Measurements from ENCODE around the gene LRRC10B.

The LRRC10B gene

GRCh38 chr11:61538636-61538961 is 30.1 kb downstream of the LRRC10B start:
- Histone ChIP-seq H3K27me3 (ENCODE audit: control insufficient read depth, insufficient read depth, low read length) (peaks cover 3% of the 10 kb centered on the region), H3K4me1 (ENCODE audit: control insufficient read depth, insufficient read depth, low read length) (peaks cover 28% of the 10 kb centered on the region), H3K36me3 (ENCODE audit: control insufficient read depth, insufficient read depth, low read length) (no peaks in the 10 kb centered on the region)

GRCh38 chr11:61539006-61539405 is 30.5 kb downstream of the LRRC10B start:
- Histone ChIP-seq H3K4me3 (ENCODE audit: low read length) (no peak overlapping the region), H3K36me3 (ENCODE audit: control insufficient read depth, insufficient read depth, low read length) (no peaks in the 10 kb centered on the region), H3K4me1 (ENCODE audit: control insufficient read depth, insufficient read depth, low read length) (peaks cover 24% of the 10 kb centered on the region), H3K27me3 (ENCODE audit: control insufficient read depth, insufficient read depth, low read length) (peaks cover 3% of the 10 kb centered on the region), H3K9me3 (ENCODE audit: control insufficient read depth, low read length) (no peaks in the 10 kb centered on the region), H3K9ac (ENCODE audit: low read length) (no peak overlapping the region)

More at GRCh38 chr11:61538636-61538961, 30.1 kb downstream of the LRRC10B start:
- no peak overlapping the region for H3K9ac ChIP-seq (ENCODE audit: low read length)
- H3K4me3 ChIP-seq (ENCODE audit: low read length), result no peak overlapping the region
- no peaks in the 10 kb centered on the region for H3K9me3 ChIP-seq (ENCODE audit: control insufficient read depth, low read length)

- Histone ChIP-seq H3K9ac (ENCODE audit: low read length) (no peak overlapping the region), H3K36me3 (ENCODE audit: control insufficient read depth, insufficient read depth, low read length) (no peaks in the 10 kb centered on the region), H3K4me3 (ENCODE audit: low read length) (no peak overlapping the region), H3K4me1 (ENCODE audit: control insufficient read depth, insufficient read depth, low read length) (peaks cover 16% of the 10 kb centered on the region), H3K27me3 (ENCODE audit: control insufficient read depth, insufficient read depth, low read length) (peaks cover 3% of the 10 kb centered on the region), H3K9me3 (ENCODE audit: control insufficient read depth, low read length) (no peaks in the 10 kb centered on the region)
Measured at GRCh38 chr11:61539831-61540357, 31.3 kb downstream of the LRRC10B start.

GRCh38 chr11:61540528-61540927 is 32.0 kb downstream of the LRRC10B start:
- Histone ChIP-seq H3K27me3 (ENCODE audit: control insufficient read depth, insufficient read depth, low read length) (no peaks in the 10 kb centered on the region), H3K4me3 (ENCODE audit: low read length) (no peak overlapping the region), H3K36me3 (ENCODE audit: control insufficient read depth, insufficient read depth, low read length) (no peaks in the 10 kb centered on the region), H3K9me3 (ENCODE audit: control insufficient read depth, low read length) (no peaks in the 10 kb centered on the region), H3K4me1 (ENCODE audit: control insufficient read depth, insufficient read depth, low read length) (peaks cover 10% of the 10 kb centered on the region), H3K9ac (ENCODE audit: low read length) (no peak overlapping the region)

- no peak overlapping the region for H3K9ac ChIP-seq (ENCODE audit: low read length)
- H3K27me3 ChIP-seq (ENCODE audit: control insufficient read depth, insufficient read depth, low read length), result no peaks in the 10 kb centered on the region
- no peaks in the 10 kb centered on the region for H3K9me3 ChIP-seq (ENCODE audit: control insufficient read depth, low read length)
- no peak overlapping the region for H3K4me3 ChIP-seq (ENCODE audit: low read length)
- H3K4me1 ChIP-seq (ENCODE audit: control insufficient read depth, insufficient read depth, low read length), result peaks cover 8% of the 10 kb centered on the region
- H3K36me3 ChIP-seq (ENCODE audit: control insufficient read depth, insufficient read depth, low read length), result no peaks in the 10 kb centered on the region
Measured at GRCh38 chr11:61541598-61541997, 33.0 kb downstream of the LRRC10B start.

GRCh38 chr11:61542024-61542461 is 33.5 kb downstream of the LRRC10B start:
- no peaks in the 10 kb centered on the region for H3K9me3 ChIP-seq (ENCODE audit: control insufficient read depth, low read length)
- no peak overlapping the region for H3K4me3 ChIP-seq (ENCODE audit: low read length)
- H3K9ac ChIP-seq (ENCODE audit: low read length), result no peak overlapping the region
- peaks cover 8% of the 10 kb centered on the region for H3K4me1 ChIP-seq (ENCODE audit: control insufficient read depth, insufficient read depth, low read length)
- no peaks in the 10 kb centered on the region for H3K27me3 ChIP-seq (ENCODE audit: control insufficient read depth, insufficient read depth, low read length)
- H3K36me3 ChIP-seq (ENCODE audit: control insufficient read depth, insufficient read depth, low read length), result no peaks in the 10 kb centered on the region

GRCh38 chr11:61542705-61543104 is 34.2 kb downstream of the LRRC10B start:
- H3K9ac ChIP-seq (ENCODE audit: low read length), result no peak overlapping the region
- H3K9me3 ChIP-seq (ENCODE audit: control insufficient read depth, low read length), result no peaks in the 10 kb centered on the region
- H3K4me3 ChIP-seq (ENCODE audit: low read length), result no peak overlapping the region
- H3K4me1 ChIP-seq (ENCODE audit: control insufficient read depth, insufficient read depth, low read length), result peaks cover 8% of the 10 kb centered on the region
- no peaks in the 10 kb centered on the region for H3K27me3 ChIP-seq (ENCODE audit: control insufficient read depth, insufficient read depth, low read length)
- H3K36me3 ChIP-seq (ENCODE audit: control insufficient read depth, insufficient read depth, low read length), result no peaks in the 10 kb centered on the region

- H3K9ac ChIP-seq (ENCODE audit: low read length), result no peak overlapping the region
- peaks cover 4% of the 10 kb centered on the region for H3K4me1 ChIP-seq (ENCODE audit: control insufficient read depth, insufficient read depth, low read length)
- H3K27me3 ChIP-seq (ENCODE audit: control insufficient read depth, insufficient read depth, low read length), result no peaks in the 10 kb centered on the region
Measured at GRCh38 chr11:61543606-61544306, 35.2 kb downstream of the LRRC10B start.

GRCh38 chr11:61544466-61544865 is 35.9 kb downstream of the LRRC10B start:
- Histone ChIP-seq H3K27me3 (ENCODE audit: control insufficient read depth, insufficient read depth, low read length) (no peaks in the 10 kb centered on the region), H3K4me1 (ENCODE audit: control insufficient read depth, insufficient read depth, low read length) (peaks cover 4% of the 10 kb centered on the region), H3K9me3 (ENCODE audit: control insufficient read depth, low read length) (no peaks in the 10 kb centered on the region), H3K4me3 (ENCODE audit: low read length) (no peak overlapping the region), H3K36me3 (ENCODE audit: control insufficient read depth, insufficient read depth, low read length) (no peaks in the 10 kb centered on the region), H3K9ac (ENCODE audit: low read length) (no peak overlapping the region)

More at GRCh38 chr11:61543606-61544306, 35.2 kb downstream of the LRRC10B start:
- no peaks in the 10 kb centered on the region for H3K36me3 ChIP-seq (ENCODE audit: control insufficient read depth, insufficient read depth, low read length)
- no peaks in the 10 kb centered on the region for H3K9me3 ChIP-seq (ENCODE audit: control insufficient read depth, low read length)
- H3K4me3 ChIP-seq (ENCODE audit: low read length), result no peak overlapping the region

GRCh38 chr11:61545341-61545740 is 36.8 kb downstream of the LRRC10B start:
- Histone ChIP-seq H3K4me1 (ENCODE audit: control insufficient read depth, insufficient read depth, low read length) (peaks cover 4% of the 10 kb centered on the region), H3K9me3 (ENCODE audit: control insufficient read depth, low read length) (no peaks in the 10 kb centered on the region), H3K4me3 (ENCODE audit: low read length) (no peak overlapping the region), H3K9ac (ENCODE audit: low read length) (no peak overlapping the region), H3K27me3 (ENCODE audit: control insufficient read depth, insufficient read depth, low read length) (no peaks in the 10 kb centered on the region), H3K36me3 (ENCODE audit: control insufficient read depth, insufficient read depth, low read length) (no peaks in the 10 kb centered on the region)

GRCh38 chr11:61545921-61546320 is 37.4 kb downstream of the LRRC10B start:
- Histone ChIP-seq H3K9ac (ENCODE audit: low read length) (no peak overlapping the region), H3K36me3 (ENCODE audit: control insufficient read depth, insufficient read depth, low read length) (no peaks in the 10 kb centered on the region), H3K27me3 (ENCODE audit: control insufficient read depth, insufficient read depth, low read length) (no peaks in the 10 kb centered on the region), H3K4me3 (ENCODE audit: low read length) (no peak overlapping the region), H3K9me3 (ENCODE audit: control insufficient read depth, low read length) (no peaks in the 10 kb centered on the region), H3K4me1 (ENCODE audit: control insufficient read depth, insufficient read depth, low read length) (peaks cover 4% of the 10 kb centered on the region)

GRCh38 chr11:61546663-61547062 is 38.1 kb downstream of the LRRC10B start:
- H3K9ac ChIP-seq (ENCODE audit: low read length), result no peak overlapping the region
- no peaks in the 10 kb centered on the region for H3K36me3 ChIP-seq (ENCODE audit: control insufficient read depth, insufficient read depth, low read length)
- H3K9me3 ChIP-seq (ENCODE audit: control insufficient read depth, low read length), result no peaks in the 10 kb centered on the region
- H3K27me3 ChIP-seq (ENCODE audit: control insufficient read depth, insufficient read depth, low read length), result no peaks in the 10 kb centered on the region
- H3K4me1 ChIP-seq (ENCODE audit: control insufficient read depth, insufficient read depth, low read length), result peaks cover 3% of the 10 kb centered on the region
- no peak overlapping the region for H3K4me3 ChIP-seq (ENCODE audit: low read length)
